Panc1 (cell line): ENCODE results near the gene OXCT2. TPM values are rescaled to one million over a fixed set of nuclear protein-coding genes. Genes with fewer than 3 reads are reported as not detected.

Source experiments
- ATAC-seq: fragments of 200-7000 bp; cut with Tn5 transposase; 2 replicates; pipeline ENCODE4 v1.9.1; 2020; ENCODE audit warnings: mild to moderate bottlenecking, moderate library complexity
- BruUV-seq: library from RNA; stranded (reverse); fragments of 400-500 nt; replicated peaks from 2 replicates; lab custom pipeline; 2021; lab: Mats Ljungman, UMichigan
- CTCF ChIA-PET: fragments of 300-600 bp; sonication (Branson Sonifier 250); formaldehyde crosslinking; loops from one replicate; lab custom pipeline; 2022; ENCODE audit warnings: antibody characterized with exemption; lab: Charles Lee
- POLR2A ChIA-PET: fragments of 300-600 bp; sonication (Branson Sonifier 250); formaldehyde crosslinking; loops from one replicate; lab custom pipeline; 2022; ENCODE audit warnings: antibody characterized with exemption; lab: Charles Lee
- DNase-seq: peaks from one replicate; pipeline ENCODE4 v3.0.0-alpha.2; 2010; ENCODE audit warnings: low read depth, low spot score
- H3K27ac ChIP-seq: 2 replicates; pipeline ENCODE4 v1.5.1; 2011; ENCODE audit warnings: mild to moderate bottlenecking, low read length, inconsistent platforms
- H3K27me3 ChIP-seq: fragments of 200-500 bp; sonication (Bioruptor generic); 2 replicates; pipeline ENCODE4 v1.6.0; 2014; ENCODE audit warnings: low read length, inconsistent platforms; ENCODE audit not compliant: control insufficient read depth, insufficient read depth
- H3K36me3 ChIP-seq: fragments of 200-500 bp; sonication (Bioruptor generic); 2 replicates; pipeline ENCODE4 v1.5.1; 2014; ENCODE audit warnings: inconsistent platforms, mild to moderate bottlenecking, low read length, moderate library complexity; ENCODE audit not compliant: control insufficient read depth, insufficient read depth
- H3K4me1 ChIP-seq: 2 replicates; pipeline ENCODE4 v1.5.1; 2011; ENCODE audit warnings: inconsistent platforms, mild to moderate bottlenecking, low read length, moderate library complexity; ENCODE audit not compliant: control insufficient read depth, insufficient read depth
- H3K4me3 ChIP-seq, 2 experiments: 2 replicates each; pipeline ENCODE4 v1.5.1; 2011 to 2012; ENCODE audit warnings: low read depth in 2 of 2, low read length in 2 of 2, mild to moderate bottlenecking in 2 of 2, inconsistent platforms in 1 of 2, moderate library complexity in 1 of 2
- H3K9me3 ChIP-seq: fragments of 200-500 bp; sonication (Bioruptor generic); 2 replicates; pipeline ENCODE4 v1.5.1; 2014; ENCODE audit warnings: low read depth, mild to moderate bottlenecking, inconsistent platforms, low read length, moderate library complexity; ENCODE audit not compliant: control insufficient read depth, insufficient read depth
- CTCF ChIP-seq: fragments of 450-650 bp; IDR thresholded peaks from 2 replicates; pipeline ENCODE4 v1.5.1; 2017; ENCODE audit warnings: mild to moderate bottlenecking
- POLR2AphosphoS5 ChIP-seq: IDR thresholded peaks from 2 replicates; pipeline ENCODE4 v1.6.1; 2012; ENCODE audit warnings: mild to moderate bottlenecking, low read depth, low read length, moderate library complexity
- REST ChIP-seq, 2 experiments: IDR thresholded peaks; 2 replicates each; pipeline ENCODE4 v1.6.1; 2011 to 2012; ENCODE audit warnings: low read depth in 2 of 2, control low read depth in 1 of 2, low read length in 1 of 2, mild to moderate bottlenecking in 1 of 2, moderate library complexity in 1 of 2; ENCODE audit not compliant: insufficient read depth in 1 of 2
- SIN3A ChIP-seq: IDR thresholded peaks from 2 replicates; pipeline ENCODE4 v1.6.1; 2012; ENCODE audit warnings: low read depth, mild to moderate bottlenecking, low read length, moderate library complexity, borderline replicate concordance; ENCODE audit not compliant: insufficient read depth
- TCF7L2 ChIP-seq: IDR thresholded peaks from 2 replicates; pipeline ENCODE4 v1.6.1; 2011; ENCODE audit warnings: mild to moderate bottlenecking, low read depth, low read length, inconsistent platforms
- in situ Hi-C: cut with HindIII; loops from 2 replicates; pipeline ENCODE4 v1.10.0; 2016; ENCODE audit warnings: low sequenced_read_pairs, low pct_unique_long_range_greater_than_20kb
- intact Hi-C: fragments of 100-400 bp; cut with micrococcal nuclease; formaldehyde crosslinking; loops from one replicate; pipeline ENCODE4 v1.10.0; 2022; ENCODE audit not compliant: unreplicated experiment
- total RNA-seq: library from RNA; stranded (reverse); gene quantifications from one replicate; pipeline ENCODE4 v1.2.1, GENCODE V29; 2021; ENCODE audit not compliant: unreplicated experiment

The OXCT2 gene
- total RNA-seq, 1 experiment from 2014 or later: 1.9 TPM

GRCh38 chr1:39751595-39751994, 19.6 kb downstream of the OXCT2 start:
- Histone ChIP-seq H3K9me3 (no peaks in the 10 kb centered on the region), H3K27ac (no peak overlapping the region), H3K4me3 (no peak overlapping the region), H3K27me3 (no peaks in the 10 kb centered on the region), H3K4me1 (no peaks in the 10 kb centered on the region), H3K36me3 (peaks cover 10% of the 10 kb centered on the region)
- TF ChIP-seq TCF7L2 (no peak), REST (IDR thresholded peaks at IDR 0.05; ENCODE audit: insufficient read depth in 1 of 2, low read depth in 2 of 2, low read length in 1 of 2) (no peak), CTCF (no peak), SIN3A (no peak), POLR2AphosphoS5 (no peak)
- DNase-seq: no peak
- intact Hi-C loops: no loop called here
- in situ Hi-C loops: no loop called here
- POLR2A ChIA-PET: no interaction called here
- CTCF ChIA-PET: no interaction called here
- ATAC-seq: no peak
- BruUV-seq: no TSS peak

- intact Hi-C loops: no loop called here
- in situ Hi-C loops: no loop called here
- no peaks in the 10 kb centered on the region for H3K9me3 ChIP-seq
- no peak overlapping the region for H3K27ac ChIP-seq
- no peaks in the 10 kb centered on the region for H3K27me3 ChIP-seq
- ChIA-PET POLR2A (no interaction called here), CTCF (no interaction called here)
- no peaks in the 10 kb centered on the region for H3K4me1 ChIP-seq
- TF ChIP-seq REST (IDR thresholded peaks at IDR 0.05; ENCODE audit: insufficient read depth in 1 of 2, low read depth in 2 of 2, low read length in 1 of 2) (no peak), SIN3A (no peak), TCF7L2 (no peak), CTCF (no peak), POLR2AphosphoS5 (no peak)
- H3K36me3 ChIP-seq: peaks cover 28% of the 10 kb centered on the region
- BruUV-seq: no TSS peak
- H3K4me3 ChIP-seq: no peak overlapping the region
- ATAC-seq (no peak), DNase-seq (no peak)
Measured at GRCh38 chr1:39745016-39745670, 26.0 kb downstream of the OXCT2 start.
